ENCODE measurements around the gene OSCP1.

The OSCP1 gene

DNA sequence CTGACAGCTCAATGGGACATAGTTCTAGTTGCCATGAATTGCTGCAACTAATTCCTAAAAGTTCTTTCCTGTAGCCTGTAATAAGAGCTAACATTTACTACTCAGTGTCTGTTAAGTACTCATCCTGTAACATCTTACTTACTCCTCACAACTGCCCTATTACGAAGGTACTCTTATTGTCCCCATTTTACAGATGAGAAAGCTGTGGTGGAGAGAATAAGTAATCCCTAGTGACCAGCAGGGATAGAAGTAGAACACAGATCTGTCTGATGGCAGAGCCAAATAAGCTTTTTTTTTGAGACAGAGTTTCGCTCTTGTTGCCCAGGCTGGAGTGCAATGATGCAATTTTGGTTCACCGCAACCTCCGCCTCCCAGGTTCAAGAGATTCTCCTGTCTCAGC, 67.6 kb downstream of the OSCP1 start:
- DNase-seq (ENCODE audit: low spot score), result no peak

DNA sequence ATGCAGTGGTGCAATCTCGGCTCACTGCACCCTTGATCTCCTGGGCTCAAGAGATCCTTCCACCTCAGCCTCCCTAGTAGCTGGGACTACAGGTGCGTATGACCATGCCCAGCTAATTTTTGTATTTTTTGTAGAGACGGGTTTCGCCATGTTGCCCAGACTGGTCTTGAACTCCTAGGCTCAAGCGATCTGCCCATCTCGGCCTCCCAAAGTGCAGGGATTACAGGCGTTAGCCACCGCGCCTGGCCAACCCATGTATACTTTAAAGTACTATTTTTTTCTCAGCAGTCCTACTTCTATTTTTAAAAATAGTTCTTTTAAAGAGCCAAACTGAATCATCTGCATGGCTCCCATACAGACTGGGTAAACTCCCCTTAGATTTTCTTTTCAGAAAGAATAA, 68.0 kb downstream of the OSCP1 start:
- DNase-seq (ENCODE audit: low spot score), result no peak

DNA sequence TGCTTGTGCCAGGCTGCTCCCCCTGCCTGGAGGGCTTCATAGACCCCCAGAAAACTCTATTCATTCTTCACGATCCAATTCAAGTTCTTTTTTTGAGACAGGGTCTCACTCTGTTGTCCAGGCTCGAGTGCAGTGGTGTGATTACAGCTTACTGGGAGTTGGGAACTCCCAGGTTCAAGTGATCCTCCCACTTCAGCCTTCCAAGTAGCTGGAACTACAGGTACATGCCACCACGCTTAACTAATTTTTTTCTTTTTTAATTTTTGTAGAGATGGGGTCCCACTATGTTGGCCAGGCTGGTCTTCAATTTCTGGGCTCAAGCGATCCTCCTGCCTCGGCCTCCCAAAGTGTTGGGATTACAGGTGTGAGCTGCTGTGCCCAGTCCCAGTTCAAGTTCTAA, 68.8 kb downstream of the OSCP1 start:
- no peak for DNase-seq (ENCODE audit: low spot score)

DNA sequence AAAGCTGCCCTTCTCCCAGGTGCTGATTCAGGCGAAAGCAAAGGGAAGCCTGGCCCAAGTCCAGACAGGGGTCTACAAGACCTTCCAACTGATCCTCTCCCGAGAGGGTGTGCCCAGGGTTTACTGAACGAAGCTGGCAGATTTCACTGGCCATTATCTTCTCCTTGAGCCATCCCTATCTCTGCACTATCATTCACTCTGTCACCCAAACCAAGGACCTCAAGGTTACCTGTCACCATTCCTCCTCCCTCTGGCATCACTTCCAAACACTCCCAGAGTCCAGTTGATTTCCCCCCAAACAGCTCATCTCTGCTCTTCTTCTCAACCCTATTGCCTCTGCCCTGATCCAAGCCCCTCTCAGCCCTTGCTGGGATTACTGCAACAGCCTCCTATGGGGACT, 69.5 kb downstream of the OSCP1 start:
- DNase-seq (ENCODE audit: low spot score), result no peak

- DNase-seq (ENCODE audit: low spot score), result no peak
Observed at GRCh38 chr1:36380143-36380619, 70.1 kb downstream of the OSCP1 start.

DNA sequence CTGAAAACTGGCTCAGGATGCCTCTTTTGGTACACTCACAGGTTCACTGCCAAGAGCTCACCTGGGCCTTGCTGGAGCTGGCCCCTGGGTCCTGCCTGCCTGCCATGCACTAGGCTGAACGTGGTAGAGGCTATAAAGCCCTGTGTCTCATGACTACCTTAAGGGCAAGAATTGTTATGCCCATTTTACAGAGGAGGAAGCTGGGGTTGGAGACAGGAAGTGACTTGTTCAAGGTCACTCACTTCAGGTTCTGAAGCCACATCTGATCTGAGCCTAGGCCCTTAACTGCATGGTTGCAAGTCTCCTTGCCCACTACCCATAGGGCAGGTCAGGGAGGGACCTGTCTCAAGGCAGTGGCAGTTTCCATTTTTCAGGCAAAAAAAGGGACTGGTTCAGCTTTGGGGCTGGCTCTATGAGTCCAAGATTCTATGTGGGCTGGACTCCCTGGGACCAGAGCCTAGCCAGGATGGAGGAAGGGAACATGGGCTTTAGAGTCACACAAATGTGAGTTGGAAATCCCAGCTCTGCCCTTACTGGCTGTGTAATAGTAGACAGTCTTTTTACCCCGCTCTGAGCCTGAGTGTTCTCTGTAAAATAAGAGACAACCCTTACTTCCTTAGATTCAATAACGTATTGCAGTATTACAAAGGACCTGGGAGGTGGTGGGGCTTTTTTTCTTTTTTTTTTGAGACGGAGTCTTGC, 72.3 kb downstream of the OSCP1 start:
- no peak for DNase-seq (ENCODE audit: low spot score)

GRCh38 chr1:36372617-36373016, 77.6 kb downstream of the OSCP1 start:
- no peak for DNase-seq (ENCODE audit: low spot score)

DNA sequence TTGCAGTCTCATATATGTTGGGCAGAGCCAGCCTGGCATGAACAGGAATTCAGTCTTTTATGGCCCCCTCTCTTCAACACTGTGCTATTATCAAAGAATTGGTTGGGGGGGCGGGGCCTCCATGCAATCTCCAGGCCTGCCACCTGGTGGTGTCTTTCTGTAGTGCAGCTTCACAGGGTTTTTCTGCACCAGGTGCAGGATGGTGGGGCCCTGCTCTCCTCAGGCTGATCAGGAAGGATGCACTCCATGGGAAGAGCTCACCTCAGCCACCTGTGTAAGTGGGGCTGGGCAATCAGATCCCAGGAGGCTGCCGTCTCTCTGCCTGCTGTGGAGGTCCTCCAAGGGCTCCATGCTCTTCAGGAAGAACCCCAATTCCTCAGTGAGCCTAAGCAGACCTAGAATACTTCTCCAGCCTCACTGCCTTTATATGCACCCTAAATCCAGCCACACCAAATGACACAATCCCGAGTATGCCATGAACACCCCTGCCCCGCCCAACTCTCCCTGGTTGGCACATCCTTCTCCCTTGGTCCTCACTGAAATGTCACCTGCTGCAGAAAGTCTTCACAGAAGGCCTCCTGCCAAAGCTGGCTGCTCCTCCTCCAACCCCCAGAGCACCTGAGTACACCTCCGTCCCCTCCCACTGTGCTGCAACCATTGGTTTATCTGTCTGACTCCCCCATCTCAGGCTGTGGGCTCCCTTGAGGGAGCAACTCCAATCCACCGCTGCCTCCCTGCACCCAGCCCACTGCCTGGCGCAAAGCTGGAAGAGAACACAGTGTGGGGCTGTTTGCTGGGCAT, 81.0 kb downstream of the OSCP1 start:
- peak; percentile 80 for DNase-seq (ENCODE audit: low spot score)
